Right atrium auricular region (tissue), 2 donors: Measurements from ENCODE around the gene RBM33. TPM values are rescaled to one million over a fixed set of nuclear protein-coding genes. Genes with fewer than 3 reads are reported as not detected.

Experiments
- DNase-seq: peaks from one replicate; pipeline ENCODE4 v3.0.0-alpha.2; 2019; ENCODE audit warnings: low spot score
- H3K27ac ChIP-seq, 2 donors: fragments of 200-600 bp; sonication (generic); 1 replicate in 1 of 2; 2 replicates in 1 of 2; pipeline ENCODE4 v1.5.1; 2016 to 2019
- H3K27me3 ChIP-seq, 2 donors: fragments of 200-600 bp; sonication (generic); one replicate each; pipeline versions ENCODE4 v1.5.1 to v1.6.0; 2017 to 2019
- H3K36me3 ChIP-seq: fragments of 200-600 bp; sonication (generic); one replicate; pipeline ENCODE4 v1.5.1; 2016
- H3K4me1 ChIP-seq, 2 donors: fragments of 200-600 bp; sonication (generic); one replicate each; pipeline versions ENCODE4 v1.5.1 to v1.6.0; 2017 to 2019
- H3K4me3 ChIP-seq, 2 donors: fragments of 200-600 bp; sonication (generic); 1 replicate in 1 of 2; 2 replicates in 1 of 2; pipeline ENCODE4 v1.5.1; 2017 to 2019; ENCODE audit warnings: mild to moderate bottlenecking in 1 of 2, moderate library complexity in 1 of 2
- H3K9me3 ChIP-seq, 2 donors: fragments of 200-600 bp; sonication (generic); one replicate each; pipeline ENCODE4 v1.5.1; 2019
- total RNA-seq, 2 donors: library from RNA; depleted of rRNA; stranded (reverse); fragments of >200 nt; gene quantifications; one replicate each; pipeline ENCODE4 v1.1.0, GENCODE V29; 2016
- TF ChIP-seq, protein P1 (sequence below), 2 donors: fragments of 200-600 bp; sonication (generic); IDR thresholded peaks; one replicate each; pipeline ENCODE4 v1.5.1; 2019; ENCODE audit warnings: antibody characterized with exemption in 2 of 2

Gene RBM33
- total RNA-seq, 2 donors from 2014 or later: 15.4 to 21.0 TPM

DNA sequence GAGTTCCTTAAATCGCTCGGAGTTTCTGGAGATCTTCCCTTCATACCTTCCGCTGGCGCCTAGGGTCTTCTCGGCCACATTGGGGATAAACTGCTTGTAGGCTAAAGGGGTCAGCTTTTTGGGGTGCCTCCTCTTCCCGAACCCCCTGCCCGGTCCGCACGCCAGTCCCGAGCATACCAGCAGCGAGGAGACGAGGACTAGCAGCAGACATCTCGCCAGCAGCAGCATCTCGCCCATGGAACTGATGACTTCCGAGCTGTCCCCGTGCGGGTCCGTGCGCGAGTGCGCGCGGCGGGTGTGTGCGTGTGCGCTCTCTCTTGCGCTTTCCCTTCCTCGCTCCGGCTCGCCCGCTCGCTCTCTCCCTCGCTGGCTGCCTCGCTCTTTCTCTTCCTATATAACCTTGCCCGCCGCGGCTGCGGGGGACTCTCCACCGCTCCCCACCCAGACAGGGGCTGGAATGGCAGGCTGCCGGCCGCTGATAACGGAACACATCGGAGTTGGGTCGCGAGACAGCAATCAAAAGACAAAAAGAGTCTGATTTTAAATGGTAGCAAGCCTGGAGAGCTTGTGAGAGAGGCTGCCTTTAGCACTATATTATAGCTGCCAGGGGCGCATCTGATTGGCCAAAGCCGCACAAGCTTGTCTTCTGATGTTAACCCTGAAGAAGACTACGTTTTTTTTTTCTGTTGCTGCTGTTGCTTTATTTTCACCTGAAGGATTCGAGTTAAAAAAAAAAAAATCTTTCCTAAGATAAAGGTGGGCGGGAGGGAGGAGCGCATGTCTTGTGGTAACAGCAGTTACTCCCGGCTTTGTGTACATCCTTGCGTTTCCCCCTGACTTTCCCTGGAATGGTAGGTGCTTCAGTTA is 167.7 kb downstream of the RBM33 start, which contains the start of gene SHH:
Gene SHH, minus strand, starts transcription at position 569 of the 867 bp plus-strand sequence. Its CDS starts 341 bp downstream, at position 228.
- Histone ChIP-seq H3K27ac (no peak within 1 kb of the TSS), H3K27me3 (peaks cover 10 to 41% of the 10 kb centered on the region in 2 donors)
- no peak for DNase-seq

DNA sequence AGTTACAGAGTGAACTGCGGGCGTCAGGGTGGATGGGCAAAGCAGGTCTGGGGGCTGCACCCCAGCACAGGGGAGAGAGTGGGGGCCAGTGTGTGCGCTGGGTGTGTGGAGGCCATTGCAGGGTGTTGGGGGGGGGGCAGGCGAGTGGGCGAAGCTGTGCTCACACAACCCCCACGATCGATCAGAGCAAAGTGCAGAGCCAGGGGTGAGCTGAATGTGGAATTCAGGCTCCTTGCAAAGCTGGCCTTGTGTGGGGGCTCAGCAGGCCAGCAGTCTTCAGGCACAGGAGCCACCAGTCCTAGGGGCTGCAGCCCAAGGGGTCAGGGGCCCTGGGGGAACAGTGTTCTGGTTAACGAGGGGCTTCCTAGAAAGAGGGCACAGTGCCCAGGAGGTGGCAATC is 168.7 kb downstream of the RBM33 start:
- peaks cover 7 to 32% of the 10 kb centered on the region in 2 donors for H3K27me3 ChIP-seq
- no peak overlapping the region for H3K27ac ChIP-seq
- H3K4me3 ChIP-seq: no peak overlapping the region
- DNase-seq: no peak
- H3K4me1 ChIP-seq: peaks cover 0 to 30% of the 10 kb centered on the region in 2 donors
- TF ChIP-seq, protein P1, sequence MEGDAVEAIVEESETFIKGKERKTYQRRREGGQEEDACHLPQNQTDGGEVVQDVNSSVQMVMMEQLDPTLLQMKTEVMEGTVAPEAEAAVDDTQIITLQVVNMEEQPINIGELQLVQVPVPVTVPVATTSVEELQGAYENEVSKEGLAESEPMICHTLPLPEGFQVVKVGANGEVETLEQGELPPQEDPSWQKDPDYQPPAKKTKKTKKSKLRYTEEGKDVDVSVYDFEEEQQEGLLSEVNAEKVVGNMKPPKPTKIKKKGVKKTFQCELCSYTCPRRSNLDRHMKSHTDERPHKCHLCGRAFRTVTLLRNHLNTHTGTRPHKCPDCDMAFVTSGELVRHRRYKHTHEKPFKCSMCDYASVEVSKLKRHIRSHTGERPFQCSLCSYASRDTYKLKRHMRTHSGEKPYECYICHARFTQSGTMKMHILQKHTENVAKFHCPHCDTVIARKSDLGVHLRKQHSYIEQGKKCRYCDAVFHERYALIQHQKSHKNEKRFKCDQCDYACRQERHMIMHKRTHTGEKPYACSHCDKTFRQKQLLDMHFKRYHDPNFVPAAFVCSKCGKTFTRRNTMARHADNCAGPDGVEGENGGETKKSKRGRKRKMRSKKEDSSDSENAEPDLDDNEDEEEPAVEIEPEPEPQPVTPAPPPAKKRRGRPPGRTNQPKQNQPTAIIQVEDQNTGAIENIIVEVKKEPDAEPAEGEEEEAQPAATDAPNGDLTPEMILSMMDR (IDR thresholded peaks at IDR 0.05): no peak
- no peaks in the 10 kb centered on the region for H3K36me3 ChIP-seq
- no peaks in the 10 kb centered on the region for H3K9me3 ChIP-seq

More for the DNA sequence above, 167.7 kb downstream of the RBM33 start, which contains the start of gene SHH:
- H3K9me3 ChIP-seq: no peaks in the 10 kb centered on the region
- H3K4me1 ChIP-seq: peaks cover 0 to 34% of the 10 kb centered on the region in 2 donors
- H3K4me3 ChIP-seq: no peak within 1 kb of the TSS
- TF ChIP-seq, protein P1 (IDR thresholded peaks at IDR 0.05): no peak
- no peaks in the 10 kb centered on the region for H3K36me3 ChIP-seq

DNA sequence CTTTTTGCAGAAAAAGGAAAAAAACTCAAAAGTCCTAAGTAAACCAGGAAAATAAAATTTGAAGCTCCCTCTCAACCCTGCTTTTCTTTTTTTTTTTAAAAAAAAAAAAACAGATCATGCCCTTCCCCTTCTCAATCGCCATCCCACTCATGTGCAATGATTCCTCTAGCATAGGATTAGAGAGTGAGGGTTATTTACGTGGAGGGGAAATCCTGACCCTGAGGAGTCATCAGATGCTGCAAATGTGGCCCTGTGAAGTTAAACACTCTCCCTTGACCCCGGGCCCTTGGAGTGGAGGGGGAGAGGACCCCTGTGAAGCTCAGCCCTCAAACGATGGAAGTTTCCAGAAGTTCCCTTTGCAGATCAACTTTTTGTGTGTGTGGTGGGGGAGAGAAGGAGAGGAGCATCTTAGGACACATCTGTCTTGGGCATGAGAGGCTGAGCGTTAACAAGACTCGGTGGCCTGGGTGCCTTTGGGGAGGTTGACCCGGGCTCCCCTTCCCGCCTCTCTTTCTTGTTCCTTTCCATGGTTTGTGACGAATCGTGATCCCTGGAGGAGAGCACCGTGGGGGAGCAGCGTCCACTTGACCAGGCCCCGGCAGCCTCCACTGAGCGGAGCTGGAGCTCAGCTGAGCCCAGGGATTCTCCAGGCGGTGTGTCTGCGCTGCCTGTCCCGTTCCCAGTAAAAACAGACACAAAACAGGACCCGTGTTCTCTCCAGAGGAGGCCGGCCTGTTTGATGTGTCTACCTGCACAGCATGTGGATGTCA is 169.3 kb downstream of the RBM33 start:
- H3K27me3 ChIP-seq: peaks cover 6 to 31% of the 10 kb centered on the region in 2 donors

DNA sequence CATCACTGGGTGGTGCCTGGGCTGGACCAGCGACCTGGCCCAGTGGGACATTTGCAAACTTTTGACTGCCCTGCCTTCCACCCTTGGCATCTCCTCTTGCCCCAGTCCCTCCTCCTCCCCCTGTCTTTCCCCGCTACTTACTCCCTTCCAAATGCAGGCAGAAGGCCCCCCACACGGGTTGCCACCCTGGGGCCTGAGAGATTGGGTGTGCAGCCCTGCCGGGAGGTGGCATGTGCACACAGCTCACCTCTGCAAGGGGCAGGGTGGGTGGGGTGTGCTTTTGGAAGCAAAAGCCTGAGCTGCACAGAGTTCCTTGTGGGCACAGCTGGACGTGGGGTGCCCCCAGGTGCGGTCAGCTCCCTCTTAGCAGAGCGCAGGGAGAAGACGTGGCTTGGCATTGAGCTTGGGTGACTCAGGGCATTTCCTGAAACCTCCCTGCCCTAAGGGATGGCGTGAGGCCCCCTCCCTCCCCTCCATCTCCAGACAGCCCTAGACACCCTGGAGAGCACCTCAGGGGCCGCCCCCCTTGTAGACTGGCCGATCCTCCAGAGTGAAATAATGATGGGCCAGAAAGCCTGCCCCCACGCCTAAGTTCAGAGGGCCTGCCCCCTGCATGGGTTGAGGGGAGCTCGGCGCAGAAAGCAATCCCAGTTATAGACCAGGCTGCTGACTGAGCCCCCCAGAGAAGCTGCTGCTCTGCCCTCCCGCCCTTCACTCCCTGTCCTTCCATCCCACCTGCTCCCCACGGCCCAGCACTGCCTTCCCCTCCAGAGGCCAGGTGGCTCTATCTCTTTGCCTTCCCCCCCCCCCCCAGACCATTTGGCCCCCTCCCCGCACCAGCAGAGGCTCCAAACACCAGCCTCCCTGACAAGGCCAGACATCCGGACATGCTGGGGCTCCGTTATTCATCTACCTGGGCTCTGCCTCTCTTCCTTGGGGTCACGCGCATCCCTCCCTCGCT is 170.1 kb downstream of the RBM33 start:
- TF ChIP-seq, protein P1 (IDR thresholded peaks at IDR 0.05): no peak
- DNase-seq: no peak
- H3K27me3 ChIP-seq: peaks cover 6 to 24% of the 10 kb centered on the region in 2 donors

More for the DNA sequence above, 169.3 kb downstream of the RBM33 start:
- no peak overlapping the region for H3K4me3 ChIP-seq
- no peaks in the 10 kb centered on the region for H3K36me3 ChIP-seq
- H3K9me3 ChIP-seq: no peaks in the 10 kb centered on the region
- no peak for DNase-seq
- peaks cover 0 to 23% of the 10 kb centered on the region in 2 donors for H3K4me1 ChIP-seq
- H3K27ac ChIP-seq: no peak overlapping the region
- TF ChIP-seq, protein P1 (IDR thresholded peaks at IDR 0.05): no peak

More for the DNA sequence above, 170.1 kb downstream of the RBM33 start:
- H3K4me1 ChIP-seq: peaks cover 0 to 15% of the 10 kb centered on the region in 2 donors
- no peak overlapping the region for H3K4me3 ChIP-seq
- H3K9me3 ChIP-seq: no peaks in the 10 kb centered on the region
- H3K27ac ChIP-seq: no peak overlapping the region
- H3K36me3 ChIP-seq: no peaks in the 10 kb centered on the region
